NK-92 treated with Interleukin-12 subunit alpha and Interleukin-12 subunit beta, amount 100 ng/mL, for 24 hours (cell line): Measurements from ENCODE around the gene NINJ2.

Experiments used
- DNase-seq: peaks from one replicate; lab custom pipeline; 2025; lab: John Stamatoyannopoulos, UW

Gene NINJ2

DNA sequence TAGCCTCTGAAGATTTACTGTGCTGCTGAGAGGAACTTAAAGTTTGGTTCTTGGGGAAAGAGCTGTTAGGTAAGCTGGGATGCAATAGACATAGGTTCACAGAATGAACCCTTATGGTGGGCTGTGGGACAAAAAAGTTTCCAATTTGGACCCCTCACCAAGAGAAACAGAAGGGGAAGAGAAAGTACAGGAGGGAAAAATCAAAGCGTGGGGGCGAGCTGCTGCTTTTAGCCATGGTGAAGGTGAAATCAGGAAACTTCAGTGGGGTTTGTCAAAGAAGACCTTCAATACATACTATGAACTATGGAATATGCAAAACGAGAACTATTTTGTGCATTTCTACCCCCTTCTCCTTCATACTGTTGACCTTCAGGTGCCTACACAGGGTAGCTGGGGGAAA, 10.6 kb upstream of the NINJ2 start:
- DNase-seq, result no peak

DNA sequence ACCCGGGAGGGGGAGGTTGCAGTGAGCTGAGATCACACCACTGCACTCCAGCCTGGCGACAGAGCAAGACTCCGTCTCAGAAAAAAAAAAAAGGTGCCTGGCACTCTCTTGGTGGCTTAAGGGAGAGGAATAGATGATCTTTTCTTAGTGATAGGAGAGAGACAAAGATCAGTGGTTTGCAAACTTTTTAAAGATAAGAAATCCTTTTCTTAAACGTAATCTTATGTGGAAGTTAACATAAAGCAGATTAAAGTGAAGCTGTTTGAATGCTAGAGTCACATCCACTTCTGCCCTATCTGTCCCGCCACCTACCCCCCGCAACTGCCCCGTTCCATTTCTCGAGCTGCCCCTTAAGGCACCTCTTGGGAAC, 6.3 kb upstream of the NINJ2 start:
- DNase-seq, result no peak

DNA sequence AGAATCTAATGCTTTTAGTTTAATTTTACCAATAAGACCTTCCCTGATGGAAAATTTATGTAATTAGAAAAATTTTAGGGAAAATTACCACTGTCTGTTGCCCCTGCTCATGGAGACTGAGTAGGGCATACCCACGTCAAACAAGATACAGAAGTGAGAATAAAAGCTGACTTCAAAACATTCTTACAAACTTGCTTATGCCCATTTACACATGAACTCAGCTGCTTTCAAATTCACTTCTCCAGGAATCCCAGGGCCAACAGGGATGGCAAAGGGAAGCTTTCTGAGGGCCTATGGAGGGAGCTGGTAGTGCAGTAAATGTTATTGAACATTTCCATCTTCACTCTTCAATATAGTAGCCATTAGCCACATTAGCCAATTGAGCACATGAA, 4.8 kb upstream of the NINJ2 start:
- no peak for DNase-seq

DNA sequence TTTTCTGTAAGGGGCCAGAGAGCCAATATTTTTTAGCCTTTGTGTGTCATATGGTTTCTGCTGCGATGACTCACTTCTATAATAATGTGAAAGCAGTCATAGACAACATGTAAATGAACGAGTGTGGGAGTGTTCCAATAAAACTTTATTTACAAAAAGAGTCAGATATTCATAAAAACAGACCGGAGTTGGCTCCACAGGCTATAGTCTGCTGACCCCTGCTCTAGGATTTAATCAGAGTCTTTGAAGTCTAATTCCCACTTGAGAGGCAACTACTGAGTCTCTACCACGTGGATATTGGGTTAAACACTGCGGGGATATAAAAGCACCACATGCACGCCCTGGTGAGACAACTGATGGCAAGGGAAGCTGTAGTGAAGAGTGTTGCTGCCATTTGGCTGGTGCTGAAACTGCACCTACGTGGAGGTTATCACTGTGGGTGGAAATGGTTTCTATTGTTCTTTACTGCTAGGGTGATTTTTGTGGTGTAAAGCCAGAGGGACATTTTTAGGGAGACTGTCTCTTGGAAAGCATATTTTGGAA, 3.6 kb upstream of the NINJ2 start:
- no peak for DNase-seq

DNA sequence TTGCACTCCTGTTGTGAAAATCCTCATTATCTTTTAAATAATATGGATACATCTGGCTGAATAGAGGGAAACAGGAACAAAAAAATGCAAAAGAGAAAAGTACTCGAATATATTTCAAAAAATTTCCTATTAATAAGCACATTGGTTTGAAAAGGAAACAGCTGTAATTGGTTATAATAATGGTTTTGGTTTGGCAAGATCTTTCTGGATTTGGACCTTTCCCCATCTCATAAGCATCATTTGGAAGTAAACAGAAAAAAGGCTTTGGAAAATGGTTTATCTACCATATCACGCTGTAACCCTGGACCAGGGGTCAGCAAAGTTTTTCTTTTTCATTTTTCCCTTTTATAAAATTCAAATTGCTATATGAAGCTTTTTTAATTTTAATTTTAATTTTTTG, 2.8 kb upstream of the NINJ2 start:
- DNase-seq, result no peak

DNA sequence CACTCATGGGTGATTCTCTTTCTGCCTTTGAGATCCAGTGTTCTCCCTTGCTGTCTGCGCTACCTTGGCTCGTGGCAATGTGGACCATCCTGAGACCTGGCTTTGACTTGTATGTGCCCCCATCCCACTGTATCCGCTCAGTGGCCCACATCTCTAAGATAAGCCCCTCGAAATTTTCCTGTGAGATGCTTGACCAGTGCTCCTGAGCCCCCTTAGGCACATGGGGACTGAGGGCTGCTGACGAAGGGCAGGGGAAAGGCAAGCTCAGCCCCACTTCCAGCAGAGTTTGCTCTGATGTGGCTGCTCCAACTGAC, 1.5 kb upstream of the NINJ2 start:
- DNase-seq, result no peak

DNA sequence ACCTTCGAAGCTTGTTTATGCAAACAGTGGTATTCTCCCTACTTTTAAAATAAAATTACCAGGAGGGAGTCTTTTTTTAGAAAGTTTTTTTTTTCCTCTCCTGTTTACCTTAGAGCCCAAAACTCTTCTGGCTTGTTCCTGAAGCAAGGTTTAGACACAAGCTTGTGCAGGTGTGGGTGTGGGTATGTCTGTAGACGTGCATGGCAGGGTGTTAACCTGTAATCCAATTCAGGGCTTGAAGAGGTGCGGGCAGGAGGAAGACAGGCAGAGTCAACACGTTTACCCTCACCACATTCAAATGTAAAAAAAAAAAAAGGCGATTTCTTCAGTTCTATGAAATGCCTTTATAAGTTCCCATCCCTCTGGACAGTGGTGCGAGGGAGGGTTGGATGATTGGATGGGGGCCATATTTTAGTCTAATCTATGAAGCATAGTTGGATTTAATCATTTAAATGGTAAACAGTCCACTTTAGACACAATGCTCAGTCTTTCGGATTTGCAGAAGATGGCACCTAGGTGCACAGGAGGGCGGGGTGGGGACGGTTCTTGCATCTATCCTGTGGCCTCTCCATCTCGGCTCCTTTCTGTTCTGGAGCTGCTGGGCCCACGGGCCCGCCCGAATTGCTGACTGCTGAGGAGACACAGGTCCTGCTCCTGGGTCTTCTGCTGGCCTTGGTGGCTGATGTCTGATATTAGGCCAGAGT, 982 bp upstream of the NINJ2 start:
- DNase-seq, result no peak

DNA sequence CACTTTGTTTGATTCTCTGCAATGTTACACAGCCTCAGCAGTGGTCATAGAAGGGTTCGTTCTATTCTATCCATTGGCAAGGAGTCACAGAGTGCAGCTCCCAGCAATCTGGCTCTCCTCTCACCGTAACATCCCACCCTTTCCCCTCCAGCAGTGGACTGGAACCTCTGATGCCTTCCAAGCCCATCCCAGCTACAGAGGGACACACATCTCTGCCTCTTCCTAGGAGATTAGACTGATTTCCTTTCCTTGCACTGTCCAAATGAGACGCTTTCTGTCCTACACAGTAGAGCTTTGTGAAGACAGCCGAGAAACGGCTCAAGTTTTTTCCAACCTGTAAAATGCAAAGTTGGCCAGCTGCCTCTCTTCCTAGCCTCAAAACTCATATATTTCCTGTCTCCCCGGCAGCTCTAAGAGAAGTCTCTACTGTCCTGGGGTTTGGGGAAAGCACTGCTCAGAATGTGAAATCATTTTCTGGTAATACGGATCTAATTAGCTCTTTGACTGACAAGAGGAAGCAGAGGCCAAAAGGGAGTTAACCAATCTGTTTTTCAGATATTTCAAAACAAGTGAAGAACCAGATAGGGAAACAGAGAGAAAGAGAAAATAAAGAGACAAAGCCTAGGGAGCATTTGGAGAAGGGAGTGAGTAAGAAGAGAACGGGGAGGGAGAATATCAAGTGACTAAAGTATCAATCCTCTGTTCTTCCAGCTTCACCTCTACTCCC, 516 bp downstream of the NINJ2 start:
- no peak for DNase-seq

DNA sequence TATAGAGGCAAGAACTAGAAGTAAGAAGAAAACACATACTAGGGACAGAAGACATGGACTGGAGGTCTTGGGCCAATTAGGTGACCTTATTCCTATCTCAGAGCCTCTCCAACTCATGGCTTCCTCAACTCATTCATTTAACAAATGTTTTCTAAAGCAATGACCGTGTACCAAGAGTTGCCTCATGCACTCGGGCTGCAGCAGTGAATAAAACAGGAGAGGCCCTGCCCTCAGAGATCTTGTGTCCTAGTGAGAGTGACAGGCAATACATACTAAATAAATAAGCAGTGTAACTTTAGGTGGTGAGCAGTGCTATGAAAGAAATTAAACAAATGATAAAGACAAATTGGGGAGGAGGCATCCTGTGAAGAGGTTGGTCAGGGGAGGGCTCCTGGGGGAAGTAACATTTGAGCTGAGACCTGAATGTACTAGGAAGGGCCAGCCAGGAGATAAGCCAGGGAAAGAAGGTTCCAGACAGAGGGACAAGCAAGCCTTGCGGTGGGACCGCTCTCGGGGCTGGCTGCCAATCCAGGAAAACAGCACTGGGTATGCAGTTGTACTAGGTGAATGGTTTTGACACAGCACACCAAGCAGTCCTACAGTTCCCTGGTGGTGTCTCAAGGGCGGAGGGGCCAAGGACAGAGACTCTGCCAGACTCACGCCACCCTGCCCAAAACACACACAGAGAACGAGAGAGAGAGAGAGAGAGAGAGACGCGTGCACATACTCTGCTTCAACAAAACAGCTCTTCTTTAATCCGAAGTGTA, 1.3 kb downstream of the NINJ2 start:
- no peak for DNase-seq

DNA sequence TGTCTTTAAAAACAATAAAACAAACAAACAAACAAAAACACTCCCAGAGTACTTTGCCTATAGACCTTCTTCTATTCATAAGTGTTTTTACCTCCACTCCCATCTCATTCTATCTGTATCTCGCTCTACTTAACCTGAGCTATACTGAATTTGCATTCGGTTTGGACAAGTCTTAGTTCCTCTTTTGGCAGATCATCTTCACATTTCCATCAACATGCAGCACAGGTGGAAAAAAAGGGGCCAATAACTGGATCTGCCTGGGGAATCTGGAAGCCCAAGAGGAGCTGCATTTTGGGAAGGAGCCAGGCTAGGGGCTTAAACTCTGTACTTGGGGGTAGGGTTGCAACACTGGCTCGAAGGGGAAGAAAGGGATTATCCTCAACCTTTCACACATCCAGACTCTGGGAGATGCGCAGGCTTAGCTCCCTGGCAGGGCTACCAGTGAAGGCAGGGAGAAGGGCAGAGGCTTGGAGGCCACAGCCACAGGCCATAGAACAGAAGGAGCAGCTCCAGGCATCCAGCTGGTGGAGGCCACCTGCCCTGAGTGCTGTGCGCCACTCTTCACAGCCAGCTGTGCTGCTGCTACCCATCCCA, 4.1 kb downstream of the NINJ2 start:
- DNase-seq, result no peak

DNA sequence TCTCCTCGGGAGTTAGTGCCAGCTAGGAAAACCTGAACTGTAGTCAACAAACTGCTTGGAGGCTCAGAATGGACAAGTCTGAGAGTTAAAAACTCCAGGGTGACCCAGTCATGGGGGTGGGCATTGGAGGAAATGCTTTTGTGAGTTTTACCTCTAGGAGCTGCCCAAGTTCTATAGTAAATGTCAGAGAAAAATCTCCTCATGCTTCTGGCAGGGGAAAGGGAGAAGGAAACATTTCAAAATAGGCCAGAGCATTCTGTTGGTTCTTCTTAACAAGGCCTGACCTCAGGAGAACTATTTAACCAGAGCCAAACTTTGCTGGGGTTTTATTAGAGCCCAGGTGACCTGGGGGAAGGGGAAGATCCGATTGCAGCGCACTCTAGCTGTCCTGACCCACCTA, 12.3 kb downstream of the NINJ2 start:
- DNase-seq, result no peak

DNA sequence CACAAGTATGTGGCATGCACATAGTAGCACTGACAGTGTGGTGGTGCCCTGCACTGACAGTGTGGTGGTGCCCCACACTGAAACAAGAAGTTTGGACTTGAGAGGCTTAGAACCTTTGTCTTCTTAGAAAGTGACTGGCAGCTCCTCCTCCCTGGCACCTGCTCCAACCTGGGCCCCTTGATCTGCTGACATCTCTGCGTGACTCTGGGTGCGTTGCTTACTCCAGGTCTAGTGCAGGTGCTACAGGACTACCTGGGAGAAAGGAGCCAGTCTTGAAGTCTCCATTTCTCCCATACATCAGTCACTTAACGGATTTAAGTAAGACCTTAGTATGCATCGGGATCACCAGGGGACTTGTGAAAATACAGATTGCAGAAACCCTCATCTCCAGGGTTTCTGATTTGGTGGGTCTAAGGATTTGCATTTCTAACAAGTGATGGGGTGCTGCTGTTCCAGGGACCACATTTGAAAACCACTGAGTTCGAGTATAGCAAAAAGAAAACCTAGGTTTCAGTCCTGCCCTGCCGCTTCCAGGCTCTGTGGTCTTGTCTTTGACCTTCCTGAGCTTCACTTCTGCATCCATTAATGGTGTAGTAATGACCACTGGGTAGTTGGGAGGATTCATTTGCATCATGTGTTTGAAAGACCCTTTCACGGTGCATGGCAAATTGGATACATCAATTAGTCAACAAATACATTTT, 15.7 kb downstream of the NINJ2 start:
- no peak for DNase-seq

DNA sequence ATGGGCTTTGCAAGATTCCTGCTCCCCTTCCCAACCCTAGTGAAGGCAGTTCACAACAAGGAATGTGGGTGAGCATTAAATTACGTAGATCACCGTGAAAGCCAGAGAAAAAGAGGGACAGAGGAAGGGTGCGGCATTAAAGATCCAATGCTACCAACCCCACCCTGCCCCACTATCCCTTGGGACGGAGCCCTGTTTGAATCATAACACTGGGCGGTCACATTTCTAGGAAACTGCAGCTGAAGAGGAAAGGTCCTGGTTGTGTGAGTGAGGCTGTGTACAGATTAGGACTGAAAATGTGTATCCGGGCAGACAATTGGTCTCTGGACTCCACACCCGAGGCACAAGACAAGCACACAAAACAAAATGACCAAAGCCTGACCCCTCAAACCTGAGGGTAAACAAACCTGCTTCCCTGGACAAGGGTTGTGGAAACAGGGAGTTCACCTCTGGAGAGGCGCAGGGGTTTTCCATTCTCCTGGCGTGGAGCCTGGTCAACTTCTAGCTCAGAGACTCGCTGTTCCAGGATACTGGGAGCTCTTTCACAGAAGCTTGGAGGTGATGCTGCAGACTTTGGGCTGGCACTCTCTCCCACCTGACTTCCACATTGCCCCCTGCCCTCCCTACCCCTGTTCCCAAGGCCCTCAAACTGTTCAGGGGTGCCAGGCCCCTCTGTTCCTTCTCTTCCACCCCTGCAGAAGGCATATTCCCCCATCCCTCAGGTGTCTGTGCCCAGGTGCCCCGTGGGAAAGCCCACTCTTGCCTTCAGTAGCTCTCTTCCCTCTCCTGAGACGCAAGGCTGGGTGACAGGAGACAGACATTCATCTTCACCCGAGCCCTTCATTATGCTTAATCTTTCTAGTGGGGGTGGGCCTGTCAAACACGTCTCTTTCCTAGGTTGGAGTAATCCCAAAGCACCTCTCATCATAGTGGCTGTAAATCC, 16.5 kb downstream of the NINJ2 start:
- DNase-seq, result no peak

DNA sequence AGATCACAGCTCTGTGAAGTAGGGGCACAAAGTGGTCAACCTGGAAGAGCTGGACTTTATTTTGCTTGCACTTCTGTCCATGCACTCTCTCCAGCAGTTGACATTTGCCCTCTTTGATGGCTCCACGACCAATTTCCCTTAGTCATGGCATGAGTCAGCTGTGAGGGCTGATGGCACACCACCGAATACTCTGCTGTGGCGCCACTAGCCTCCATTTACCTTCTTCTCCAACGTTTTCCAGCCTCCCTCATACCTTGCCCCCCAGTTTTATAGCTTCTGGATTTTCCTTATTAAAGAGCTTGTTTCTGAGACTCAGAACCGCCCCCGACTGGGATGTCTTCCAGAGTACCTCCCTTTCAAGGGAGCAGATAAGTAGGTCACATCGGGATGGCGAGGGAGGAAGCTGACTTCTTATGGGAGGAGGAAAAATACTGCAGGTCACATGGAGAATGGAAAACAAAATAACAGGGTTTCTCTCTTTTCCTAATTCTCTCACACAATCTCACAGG, 17.6 kb downstream of the NINJ2 start:
- no peak for DNase-seq

DNA sequence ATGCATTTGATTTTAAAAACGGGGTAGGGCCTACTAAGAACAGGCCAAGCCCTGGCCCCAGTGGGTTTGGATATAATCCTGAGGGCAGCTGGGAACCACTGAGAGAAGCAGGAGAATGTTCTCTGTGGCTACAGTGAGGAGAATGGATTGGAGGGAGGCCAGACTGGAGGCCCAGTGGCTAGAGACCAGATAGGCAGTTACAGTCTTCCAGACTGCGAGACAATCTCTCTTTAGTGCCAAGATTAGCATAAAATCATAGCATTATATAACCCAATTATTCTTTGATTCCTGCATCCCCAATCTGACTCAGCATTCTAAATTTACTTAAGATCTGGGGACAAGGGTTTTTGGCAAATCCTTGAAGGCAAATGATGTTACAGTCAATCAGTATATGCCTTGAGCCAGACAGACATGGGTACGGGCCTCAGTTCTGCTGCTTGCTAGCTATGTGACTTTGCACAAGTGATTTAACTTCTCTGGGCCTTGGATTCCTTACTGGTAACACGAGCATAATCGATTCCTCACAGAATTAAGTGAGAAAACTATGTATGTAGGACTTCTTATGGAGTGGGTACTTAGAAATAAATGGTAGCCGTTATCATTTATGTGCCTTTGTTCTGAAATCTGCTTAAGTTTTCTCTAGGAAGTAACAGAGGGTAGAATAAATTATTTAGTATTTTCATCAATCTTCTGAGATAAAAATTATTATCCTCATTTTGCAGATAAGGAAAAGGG, 18.3 kb downstream of the NINJ2 start:
- no peak for DNase-seq

DNA sequence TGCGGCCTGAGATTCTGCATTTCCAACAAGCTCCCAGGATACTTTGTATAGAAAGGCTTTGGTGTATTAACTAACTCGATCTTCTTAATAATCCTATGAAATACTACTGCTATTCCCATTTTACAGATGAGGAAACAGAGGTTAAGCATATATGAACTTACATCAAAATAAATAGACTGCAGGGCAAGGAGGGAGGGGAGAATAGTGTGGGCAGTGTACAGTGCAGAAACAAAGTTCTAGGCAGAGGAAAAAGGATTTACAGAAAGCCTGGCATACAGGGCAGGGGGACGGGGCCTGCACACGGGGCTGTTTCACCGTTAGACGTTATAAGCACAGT, 19.0 kb downstream of the NINJ2 start:
- DNase-seq, result no peak

DNA sequence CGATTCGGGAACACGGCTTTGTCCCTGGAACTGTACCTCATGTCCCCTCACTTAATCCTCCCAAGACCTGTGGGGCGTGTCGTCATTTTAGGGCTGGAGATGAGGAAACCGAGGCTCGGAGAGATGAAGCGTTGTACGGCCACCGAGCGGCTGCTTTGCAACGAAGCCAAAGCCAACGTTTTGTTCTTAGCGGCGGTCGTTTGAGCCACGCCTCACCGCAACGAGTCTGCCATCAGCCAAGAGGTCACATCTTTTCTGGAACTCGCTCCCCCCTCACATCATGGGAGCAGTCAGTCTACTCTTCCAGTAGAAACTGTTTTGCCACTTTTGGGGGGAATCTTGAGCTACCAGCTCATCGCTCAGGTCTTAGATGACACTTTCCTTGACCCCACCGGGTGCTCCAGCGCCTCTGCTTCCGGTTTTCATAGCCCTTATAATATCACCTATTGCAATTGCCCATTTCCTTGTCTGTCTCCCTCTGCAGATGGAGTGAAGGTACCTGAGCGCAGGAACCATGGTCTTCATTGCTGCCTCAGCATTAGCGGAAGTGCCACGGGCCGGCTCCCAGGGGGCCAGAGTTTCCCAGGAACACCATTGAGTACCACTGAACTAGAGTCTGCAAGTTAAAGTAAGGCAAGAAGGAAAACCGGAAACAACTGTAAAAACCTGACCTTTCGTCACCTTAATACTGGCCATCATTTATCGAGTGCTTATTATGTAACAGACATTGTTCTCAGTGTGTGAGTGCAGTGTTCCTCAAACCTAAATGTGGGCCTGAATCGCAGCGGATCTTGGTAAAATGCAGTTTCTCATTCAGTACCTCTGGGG, 19.6 kb downstream of the NINJ2 start:
- no peak for DNase-seq

DNA sequence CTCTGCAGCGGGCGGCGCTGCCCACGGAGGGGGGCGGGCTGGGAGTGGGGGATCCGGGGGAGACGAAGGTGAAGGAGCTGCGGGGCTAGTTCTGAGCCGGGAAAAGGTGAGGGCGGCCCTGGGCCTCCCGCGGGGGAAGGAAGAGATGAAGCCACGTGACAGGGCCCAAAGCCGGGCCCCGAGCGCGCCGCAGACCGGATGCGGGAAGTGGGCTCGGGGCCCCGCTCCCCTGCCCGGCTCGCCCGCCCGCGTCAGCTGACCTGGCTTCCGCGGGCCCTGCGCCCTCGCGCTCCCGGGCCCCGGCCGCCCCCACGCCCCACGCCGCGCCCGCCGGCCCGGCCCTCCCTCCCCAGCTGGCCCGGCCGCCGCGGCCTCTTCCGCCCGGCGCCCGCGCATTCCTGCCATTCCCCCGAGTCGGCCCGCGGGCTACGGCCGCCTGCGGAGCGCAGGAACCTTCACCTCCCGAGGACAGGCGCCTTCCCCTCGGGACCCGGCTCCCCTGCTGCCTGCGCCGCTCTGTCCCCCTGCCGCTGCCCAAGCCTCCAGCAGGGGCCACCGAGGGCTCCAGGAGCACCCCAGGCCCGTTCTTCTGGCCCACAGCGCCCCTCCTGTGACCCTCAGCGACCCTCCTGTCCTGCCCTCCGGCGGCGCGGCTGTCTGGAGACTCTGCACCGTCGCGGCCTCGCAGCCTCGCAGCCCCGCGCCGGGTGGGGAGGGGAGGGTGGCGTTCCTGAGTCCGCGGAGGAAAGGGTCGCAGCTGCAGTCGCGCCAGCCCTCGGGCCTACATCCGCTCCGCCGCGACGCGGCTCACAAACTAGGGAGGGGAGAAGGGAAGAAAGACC, 20.4 kb downstream of the NINJ2 start:
- peak; percentile 62 for DNase-seq
